Body of pancreas (tissue), 4 donors: ENCODE results near the gene ATP2B2. TPM values are rescaled to one million over a fixed set of nuclear protein-coding genes. Genes with fewer than 3 reads are reported as not detected.

Source experiments
- ATAC-seq: fragments of 150-250 bp; one replicate; pipeline ENCODE4 v1.9.1; 2016
- DNase-seq, 4 donors: peaks; one replicate each; pipeline ENCODE4 v3.0.0-alpha.2; 2019
- H3K27ac ChIP-seq, 4 donors: fragments of 200-600 bp; sonication (generic); 1 replicate in 3 of 4; 2 replicates in 1 of 4; pipeline versions ENCODE4 v1.5.1 to v1.6.1; 2016 to 2019; ENCODE audit warnings: mild to moderate bottlenecking in 1 of 4, mixed read lengths in 1 of 4, moderate library complexity in 1 of 4
- H3K27me3 ChIP-seq, 2 donors: fragments of 200-600 bp; sonication (generic); one replicate each; pipeline ENCODE4 v1.6.0; 2016; ENCODE audit warnings: mild to moderate bottlenecking in 1 of 2
- H3K36me3 ChIP-seq, 2 donors: fragments of 200-600 bp; sonication (generic); replicated peaks in 1 of 2; 2 replicates each; pipeline ENCODE4 v1.5.1; 2016; ENCODE audit warnings: low read depth in 2 of 2; ENCODE audit not compliant: insufficient read depth in 1 of 2
- H3K4me1 ChIP-seq: fragments of 200-600 bp; sonication (generic); one replicate; pipeline ENCODE4 v1.6.0; 2016
- H3K4me3 ChIP-seq, 2 donors: fragments of 200-600 bp; sonication (generic); 1 replicate in 1 of 2; 2 replicates in 1 of 2; pipeline ENCODE4 v1.5.1; 2016 to 2019
- H3K9me3 ChIP-seq, 3 donors: fragments of 200-600 bp; sonication (generic); 1 replicate in 2 of 3; 2 replicates in 1 of 3; pipeline ENCODE4 v1.5.1; 2016
- POLR2A ChIP-seq, 3 donors: fragments of 450-650 bp; IDR thresholded peaks; one replicate each; pipeline ENCODE4 v1.6.1; 2016; ENCODE audit warnings: antibody characterized with exemption in 3 of 3, mild to moderate bottlenecking in 2 of 3
- WGBS, 2 donors: methylation state at CpG; one replicate each; pipeline ENCODE4 v1.1.5; 2017; 5-methylcytosine and 5-hydroxymethylcytosine counted together
- intact Hi-C: fragments of 100-400 bp; cut with DNase I; formaldehyde crosslinking; loops from one replicate; pipeline ENCODE4 v1.15.1; 2023
- total RNA-seq, 2 donors: library from RNA; depleted of rRNA; stranded (reverse); fragments of >200 nt; gene quantifications; one replicate each; pipeline ENCODE4 v1.1.0, GENCODE V29; 2016
- TF ChIP-seq, protein P1 (sequence below), 7 experiments: fragments of 450-650 bp in 4 of 7; fragments of 200-600 bp in 3 of 7; sonication (generic) in 3 of 7; IDR thresholded peaks; one replicate each; pipeline ENCODE4 v1.5.1; 2016 to 2019; ENCODE audit warnings: antibody characterized with exemption in 7 of 7

The ATP2B2 gene
- total RNA-seq, 2 donors from 2014 or later = 0.52 TPM; not detected in 1

- DNase-seq = no peak
- ATAC-seq = no peak
- no peak for TF ChIP-seq POLR2A (IDR thresholded peaks at IDR 0.05)
- TF ChIP-seq, protein P1, sequence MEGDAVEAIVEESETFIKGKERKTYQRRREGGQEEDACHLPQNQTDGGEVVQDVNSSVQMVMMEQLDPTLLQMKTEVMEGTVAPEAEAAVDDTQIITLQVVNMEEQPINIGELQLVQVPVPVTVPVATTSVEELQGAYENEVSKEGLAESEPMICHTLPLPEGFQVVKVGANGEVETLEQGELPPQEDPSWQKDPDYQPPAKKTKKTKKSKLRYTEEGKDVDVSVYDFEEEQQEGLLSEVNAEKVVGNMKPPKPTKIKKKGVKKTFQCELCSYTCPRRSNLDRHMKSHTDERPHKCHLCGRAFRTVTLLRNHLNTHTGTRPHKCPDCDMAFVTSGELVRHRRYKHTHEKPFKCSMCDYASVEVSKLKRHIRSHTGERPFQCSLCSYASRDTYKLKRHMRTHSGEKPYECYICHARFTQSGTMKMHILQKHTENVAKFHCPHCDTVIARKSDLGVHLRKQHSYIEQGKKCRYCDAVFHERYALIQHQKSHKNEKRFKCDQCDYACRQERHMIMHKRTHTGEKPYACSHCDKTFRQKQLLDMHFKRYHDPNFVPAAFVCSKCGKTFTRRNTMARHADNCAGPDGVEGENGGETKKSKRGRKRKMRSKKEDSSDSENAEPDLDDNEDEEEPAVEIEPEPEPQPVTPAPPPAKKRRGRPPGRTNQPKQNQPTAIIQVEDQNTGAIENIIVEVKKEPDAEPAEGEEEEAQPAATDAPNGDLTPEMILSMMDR (IDR thresholded peaks at IDR 0.05) = no peak
- H3K4me1 ChIP-seq = no peaks in the 10 kb centered on the region
- no peaks in the 10 kb centered on the region for H3K36me3 ChIP-seq
- H3K9me3 ChIP-seq = no peaks in the 10 kb centered on the region
- 55 to 79% methylated on average over 8 to 12 of the region's 12 CpGs for WGBS, 2 donors
- H3K4me3 ChIP-seq = no peak overlapping the region
- no peak overlapping the region for H3K27ac ChIP-seq
- intact Hi-C loops = no loop called here
- no peaks in the 10 kb centered on the region for H3K27me3 ChIP-seq
These were observed 166.6 kb downstream of the ATP2B2 start for GRCh38 chr3:10338591-10339353.

DNA sequence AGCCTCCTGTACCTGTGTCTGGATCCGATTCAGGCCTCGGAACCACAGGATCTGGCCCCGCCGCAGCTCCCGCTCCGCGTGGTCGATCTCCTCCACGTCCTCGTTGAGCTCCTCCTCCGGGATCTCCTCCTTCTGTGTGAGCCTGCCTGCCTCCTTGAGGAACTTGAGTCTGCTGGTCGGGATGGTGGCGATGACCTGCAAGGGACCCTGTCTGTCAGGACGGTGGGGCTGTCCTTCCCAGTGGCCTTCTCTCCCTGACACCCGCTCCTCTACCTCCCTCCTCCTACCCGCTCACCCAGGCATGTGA lies 167.3 kb downstream of the ATP2B2 start:
- ATAC-seq = no peak
- WGBS, 2 donors = 75 to 84% methylated on average over 8 to 16 of the region's 16 CpGs
- Histone ChIP-seq H3K27me3 (no peaks in the 10 kb centered on the region), H3K27ac (no peak overlapping the region), H3K9me3 (no peaks in the 10 kb centered on the region), H3K4me1 (no peaks in the 10 kb centered on the region), H3K4me3 (no peak overlapping the region), H3K36me3 (no peaks in the 10 kb centered on the region)
- TF ChIP-seq, protein P1 (IDR thresholded peaks at IDR 0.05) = no peak
- no peak for TF ChIP-seq POLR2A (IDR thresholded peaks at IDR 0.05)
- intact Hi-C loops = no loop called here
- DNase-seq = no peak

GRCh38 chr3:10337323-10338163 lies 167.8 kb downstream of the ATP2B2 start:
- WGBS, 2 donors = 62 to 80% methylated on average over 6 to 20 of the region's 20 CpGs

DNA sequence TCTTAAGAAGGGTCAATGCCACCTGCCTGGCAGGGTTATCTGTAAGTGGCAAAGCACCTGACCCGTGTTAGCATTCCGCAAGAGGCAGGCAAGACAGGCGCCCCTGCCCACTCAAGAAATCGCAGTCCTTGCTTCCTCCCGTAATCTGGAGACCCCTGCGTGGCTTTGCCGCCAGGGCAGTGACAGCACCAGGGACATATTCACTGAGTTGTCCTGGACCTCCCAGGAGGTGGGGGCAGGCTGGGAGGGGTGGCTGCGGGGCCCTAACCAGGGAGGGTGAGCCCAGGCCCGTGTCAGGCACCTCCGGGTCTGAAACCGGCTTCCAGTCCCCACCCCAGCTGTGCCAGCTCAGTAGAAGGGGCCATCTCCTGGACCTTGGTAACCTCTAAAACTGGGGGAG lies 168.6 kb downstream of the ATP2B2 start:
- ATAC-seq (no peak), DNase-seq (no peak)
- 78 to 85% methylated on average over 7 to 11 of the region's 11 CpGs for WGBS, 2 donors
- Histone ChIP-seq H3K4me3 (no peak overlapping the region), H3K27me3 (no peaks in the 10 kb centered on the region), H3K27ac (no peak overlapping the region), H3K36me3 (no peaks in the 10 kb centered on the region), H3K4me1 (no peaks in the 10 kb centered on the region), H3K9me3 (no peaks in the 10 kb centered on the region)
- TF ChIP-seq, protein P1 (IDR thresholded peaks at IDR 0.05) = no peak
- TF ChIP-seq POLR2A (IDR thresholded peaks at IDR 0.05) = no peak
- intact Hi-C loops = no loop called here

More at GRCh38 chr3:10337323-10338163, 167.8 kb downstream of the ATP2B2 start:
- no peak overlapping the region for H3K27ac ChIP-seq
- ATAC-seq = no peak
- H3K36me3 ChIP-seq = no peaks in the 10 kb centered on the region
- TF ChIP-seq, protein P1 (IDR thresholded peaks at IDR 0.05) = no peak
- TF ChIP-seq POLR2A (IDR thresholded peaks at IDR 0.05) = no peak
- intact Hi-C loops = no loop called here
- H3K9me3 ChIP-seq = no peaks in the 10 kb centered on the region
- no peaks in the 10 kb centered on the region for H3K4me1 ChIP-seq
- H3K27me3 ChIP-seq = no peaks in the 10 kb centered on the region
- no peak for DNase-seq
- H3K4me3 ChIP-seq = no peak overlapping the region
